IMR-90 (cell line): Measurements from ENCODE around the gene PEX11G.

Experiments
- CTCF ChIP-seq: conservative IDR thresholded peaks from 2 replicates; pipeline ENCODE4 v1.5.1; 2012; ENCODE audit warnings: mild to moderate bottlenecking, low read depth, low read length, improper control_type of control experiment
- POLR2A ChIP-seq: IDR thresholded peaks from 2 replicates; pipeline ENCODE4 v1.6.1; 2012; ENCODE audit warnings: mild to moderate bottlenecking, low read depth, low read length
- RAD21 ChIP-seq: IDR thresholded peaks from 2 replicates; pipeline ENCODE4 v1.6.1; 2012; ENCODE audit warnings: low read length, improper control_type of control experiment
- RFX5 ChIP-seq: IDR thresholded peaks from 2 replicates; pipeline ENCODE4 v1.8.0; 2012; ENCODE audit warnings: low read depth, mild to moderate bottlenecking, low read length, moderate library complexity

DNA sequence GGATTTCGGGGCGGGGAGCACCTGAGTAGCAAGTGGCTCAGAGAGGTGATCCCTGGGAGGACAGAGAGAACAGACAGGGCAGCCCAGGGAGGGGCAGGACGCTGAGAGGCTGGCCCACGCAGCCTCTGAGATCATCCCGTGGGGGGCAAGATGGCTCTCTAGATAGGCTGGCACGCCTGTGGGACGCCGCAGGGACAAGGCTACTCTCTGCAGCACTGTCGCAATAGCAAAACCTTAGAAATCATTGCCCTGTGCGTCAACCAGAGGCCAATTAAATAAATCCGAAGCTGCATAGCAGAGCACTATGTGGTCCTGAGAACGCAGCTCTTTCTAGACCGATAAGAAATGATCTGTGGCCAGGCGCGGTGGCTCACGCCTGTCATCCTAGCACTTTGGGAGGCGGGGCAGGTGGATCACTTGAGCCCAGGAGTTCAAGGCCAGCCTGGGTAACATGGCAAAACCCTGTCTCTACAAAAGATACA is 5.1 kb downstream of the PEX11G start:
- no peak for TF ChIP-seq RAD21
- TF ChIP-seq CTCF, result no peak
- no peak for TF ChIP-seq POLR2A
- no peak for TF ChIP-seq RFX5
